ENCODE data around the gene CALD1.

- TF ChIP-seq CTCF (IDR thresholded peaks at IDR 0.05) (no peak), ZFX (IDR thresholded peaks at IDR 0.05; ENCODE audit: borderline replicate concordance) (no peak)
These were observed 127.6 kb downstream of the CALD1 start for GRCh38 chr7:134907000-134907399.
